GM19035 (cell line): ENCODE data around the gene LMO4.

Source experiments
- ATAC-seq: cut with Tn5 transposase; IDR thresholded peaks from one replicate; pipeline ENCODE4 v1.9.1; 2021; ENCODE audit not compliant: unreplicated experiment

LMO4 gene

GRCh38 chr1:87327376-87328271 lies 1.1 kb upstream of the LMO4 start:
- ATAC-seq, result no peak

GRCh38 chr1:87329051-87329525 lies 408 bp downstream of the LMO4 start:
- no peak for ATAC-seq

- ATAC-seq, result no peak
Measured at GRCh38 chr1:87329526-87330056, 911 bp downstream of the LMO4 start.

- ATAC-seq, result no peak
Measured at GRCh38 chr1:87330057-87330884, 1.6 kb downstream of the LMO4 start.

- no peak for ATAC-seq
Measured at GRCh38 chr1:87330885-87331364, 2.2 kb downstream of the LMO4 start.

- ATAC-seq, result peak; percentile 11
Measured at GRCh38 chr1:87331365-87332241, 2.9 kb downstream of the LMO4 start.

GRCh38 chr1:87333692-87334347 lies 5.1 kb downstream of the LMO4 start:
- ATAC-seq, result no peak

GRCh38 chr1:87334351-87335174 lies 5.9 kb downstream of the LMO4 start:
- peak; percentile 19 for ATAC-seq

- ATAC-seq, result peak; percentile 52
Measured at GRCh38 chr1:87335175-87335884, 6.7 kb downstream of the LMO4 start.

- no peak for ATAC-seq
Measured at GRCh38 chr1:87336623-87337067, 8.0 kb downstream of the LMO4 start.

- ATAC-seq, result no peak
Measured at GRCh38 chr1:87337606-87338005, 8.9 kb downstream of the LMO4 start.

GRCh38 chr1:87338566-87338965 lies 9.9 kb downstream of the LMO4 start:
- ATAC-seq, result no peak

GRCh38 chr1:87344231-87344630 lies 15.6 kb downstream of the LMO4 start:
- no peak for ATAC-seq

GRCh38 chr1:87346130-87346814 lies 17.6 kb downstream of the LMO4 start:
- ATAC-seq, result no peak

- no peak for ATAC-seq
Measured at GRCh38 chr1:87348341-87349019, 19.8 kb downstream of the LMO4 start.

GRCh38 chr1:87349036-87349435 lies 20.4 kb downstream of the LMO4 start:
- ATAC-seq, result no peak

- ATAC-seq, result no peak
Measured at GRCh38 chr1:87355894-87356293, 27.2 kb downstream of the LMO4 start.
